ENCODE results near the gene ODAD4. TPM values are rescaled to one million over a fixed set of nuclear protein-coding genes. Genes with fewer than 3 reads are reported as not detected.

Gene ODAD4
- total RNA-seq, 1 donor from 2014 or later = 6.3 TPM

DNA sequence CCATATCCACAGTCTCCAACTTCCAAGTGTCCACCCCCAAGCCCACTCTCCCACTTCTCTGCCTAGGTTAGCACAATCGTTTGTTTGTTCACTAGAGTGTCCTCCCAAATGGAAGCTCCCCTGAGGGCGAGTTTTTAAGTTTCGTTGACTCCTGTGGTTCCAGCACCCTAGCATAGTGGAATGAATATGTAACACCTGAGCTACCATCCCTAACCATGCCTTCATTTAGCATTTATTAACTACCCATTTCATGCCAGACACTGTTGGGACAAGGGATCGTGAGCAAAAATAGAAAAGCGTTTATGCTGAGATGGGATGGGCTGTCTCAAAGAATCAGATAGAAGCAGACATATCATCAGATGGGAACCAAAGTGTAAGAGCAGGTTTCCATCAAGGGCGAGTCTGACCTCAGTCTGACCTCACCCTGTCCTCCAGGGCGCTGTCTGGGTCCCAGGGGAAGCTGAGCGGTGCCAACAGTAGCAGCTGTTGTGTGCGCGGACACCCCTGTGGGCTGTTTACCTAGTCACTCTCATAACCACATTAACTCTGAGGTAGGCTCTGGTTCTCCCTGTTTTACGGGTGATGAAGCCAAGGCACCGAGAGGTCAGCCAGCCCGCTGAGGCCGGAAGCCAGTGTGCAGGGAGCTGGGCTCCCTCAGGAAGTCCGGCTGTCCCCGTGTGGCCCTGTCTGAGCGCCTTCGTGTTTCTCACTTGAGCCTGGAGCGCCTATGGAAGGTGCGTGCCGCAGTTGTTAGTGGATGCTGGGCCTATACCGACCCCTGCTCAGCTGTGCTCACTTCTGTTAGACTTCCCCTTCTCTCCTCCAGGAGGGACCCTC is 42.4 kb downstream of the ODAD4 start:
- H3K27ac Mint-ChIP-seq = peak overlapping the region; percentile 85
- no peak overlapping the region for H3K4me3 Mint-ChIP-seq (ENCODE audit: low read depth)
- H3K27me3 Mint-ChIP-seq = no peaks in the 10 kb centered on the region
- TF ChIP-seq, protein P1, sequence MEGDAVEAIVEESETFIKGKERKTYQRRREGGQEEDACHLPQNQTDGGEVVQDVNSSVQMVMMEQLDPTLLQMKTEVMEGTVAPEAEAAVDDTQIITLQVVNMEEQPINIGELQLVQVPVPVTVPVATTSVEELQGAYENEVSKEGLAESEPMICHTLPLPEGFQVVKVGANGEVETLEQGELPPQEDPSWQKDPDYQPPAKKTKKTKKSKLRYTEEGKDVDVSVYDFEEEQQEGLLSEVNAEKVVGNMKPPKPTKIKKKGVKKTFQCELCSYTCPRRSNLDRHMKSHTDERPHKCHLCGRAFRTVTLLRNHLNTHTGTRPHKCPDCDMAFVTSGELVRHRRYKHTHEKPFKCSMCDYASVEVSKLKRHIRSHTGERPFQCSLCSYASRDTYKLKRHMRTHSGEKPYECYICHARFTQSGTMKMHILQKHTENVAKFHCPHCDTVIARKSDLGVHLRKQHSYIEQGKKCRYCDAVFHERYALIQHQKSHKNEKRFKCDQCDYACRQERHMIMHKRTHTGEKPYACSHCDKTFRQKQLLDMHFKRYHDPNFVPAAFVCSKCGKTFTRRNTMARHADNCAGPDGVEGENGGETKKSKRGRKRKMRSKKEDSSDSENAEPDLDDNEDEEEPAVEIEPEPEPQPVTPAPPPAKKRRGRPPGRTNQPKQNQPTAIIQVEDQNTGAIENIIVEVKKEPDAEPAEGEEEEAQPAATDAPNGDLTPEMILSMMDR (IDR thresholded peaks at IDR 0.05; ENCODE audit: unreplicated experiment) = no peak
- peaks cover 12% of the 10 kb centered on the region for H3K4me1 Mint-ChIP-seq (ENCODE audit: low read depth)
- no peaks in the 10 kb centered on the region for H3K9me3 Mint-ChIP-seq (ENCODE audit: low read depth)
- DNase-seq (ENCODE audit: low spot score, unreplicated experiment) = no peak
- peaks cover 27% of the 10 kb centered on the region for H3K36me3 Mint-ChIP-seq (ENCODE audit: insufficient read depth)

DNA sequence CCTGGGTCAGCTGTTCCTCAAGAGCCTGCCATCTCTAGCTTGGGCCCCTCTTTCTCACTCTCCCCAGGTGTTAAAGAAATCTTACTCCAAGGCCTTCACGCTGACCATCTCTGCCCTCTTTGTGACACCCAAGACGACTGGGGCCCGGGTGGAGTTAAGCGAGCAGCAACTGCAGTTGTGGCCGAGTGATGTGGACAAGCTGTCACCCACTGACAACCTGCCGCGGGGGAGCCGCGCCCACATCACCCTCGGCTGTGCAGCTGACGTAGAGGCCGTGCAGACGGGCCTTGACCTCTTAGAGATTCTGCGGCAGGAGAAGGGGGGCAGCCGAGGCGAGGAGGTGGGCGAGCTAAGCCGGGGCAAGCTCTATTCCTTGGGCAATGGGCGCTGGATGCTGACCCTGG is 43.0 kb downstream of the ODAD4 start:
- H3K36me3 Mint-ChIP-seq (ENCODE audit: insufficient read depth) = peaks cover 28% of the 10 kb centered on the region
- H3K27me3 Mint-ChIP-seq = no peaks in the 10 kb centered on the region
- H3K4me3 Mint-ChIP-seq (ENCODE audit: low read depth) = no peak overlapping the region

DNA sequence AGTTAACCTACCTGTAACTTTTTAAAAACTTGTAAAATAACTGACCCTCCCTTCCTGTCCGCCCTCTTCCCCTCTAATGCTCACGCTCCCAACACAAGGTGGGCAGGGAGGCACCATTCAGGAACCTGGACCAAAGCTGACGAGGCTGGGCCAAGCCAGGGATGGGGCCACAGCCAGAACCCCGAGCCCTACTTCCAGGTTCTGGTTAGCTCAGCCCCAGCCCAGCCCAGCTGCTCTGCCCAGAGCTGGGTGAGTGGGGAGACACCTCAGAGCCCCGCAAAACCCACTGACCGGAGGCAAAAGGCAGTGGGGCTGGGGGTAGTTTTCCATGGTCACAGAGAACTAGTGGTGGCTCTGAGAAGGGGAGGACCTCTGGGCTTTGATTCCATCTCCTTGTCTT is 43.6 kb downstream of the ODAD4 start:
- TF ChIP-seq, protein P1 (IDR thresholded peaks at IDR 0.05; ENCODE audit: unreplicated experiment) = no peak
- DNase-seq (ENCODE audit: low spot score, unreplicated experiment) = no peak
- Mint-ChIP-seq H3K9me3 (ENCODE audit: low read depth) (no peaks in the 10 kb centered on the region), H3K36me3 (ENCODE audit: insufficient read depth) (peaks cover 30% of the 10 kb centered on the region), H3K27ac (peak overlapping the region; percentile 84), H3K4me1 (ENCODE audit: low read depth) (peaks cover 8% of the 10 kb centered on the region), H3K4me3 (ENCODE audit: low read depth) (no peak overlapping the region), H3K27me3 (no peaks in the 10 kb centered on the region)

More for the DNA sequence above, 43.0 kb downstream of the ODAD4 start:
- TF ChIP-seq, protein P1 (IDR thresholded peaks at IDR 0.05; ENCODE audit: unreplicated experiment) = no peak
- Mint-ChIP-seq H3K27ac (peak overlapping the region; percentile 64), H3K9me3 (ENCODE audit: low read depth) (no peaks in the 10 kb centered on the region), H3K4me1 (ENCODE audit: low read depth) (peaks cover 8% of the 10 kb centered on the region)
- no peak for DNase-seq (ENCODE audit: low spot score, unreplicated experiment)

DNA sequence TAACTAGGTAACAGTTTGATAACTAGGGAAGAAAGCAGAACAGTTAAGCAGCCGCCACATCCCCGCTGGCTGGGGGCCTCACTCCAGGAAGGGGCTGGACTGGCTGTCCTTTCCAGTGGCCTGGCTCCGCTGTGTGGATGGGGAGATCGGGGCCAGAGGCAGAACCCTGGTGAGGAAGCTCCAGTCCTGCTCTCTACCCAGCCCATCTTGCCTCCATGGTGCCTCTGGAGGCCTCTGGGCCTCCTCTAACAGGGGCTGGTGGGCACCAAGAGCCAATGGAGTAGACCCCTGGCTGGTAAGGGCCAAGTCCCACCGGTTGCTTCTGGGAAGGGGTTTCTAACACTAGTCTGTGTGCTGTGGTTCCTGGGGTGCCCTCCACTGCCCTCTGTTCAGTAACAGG is 44.2 kb downstream of the ODAD4 start:
- H3K4me1 Mint-ChIP-seq (ENCODE audit: low read depth) = peaks cover 8% of the 10 kb centered on the region
- H3K36me3 Mint-ChIP-seq (ENCODE audit: insufficient read depth) = peaks cover 30% of the 10 kb centered on the region
- TF ChIP-seq, protein P1 (IDR thresholded peaks at IDR 0.05; ENCODE audit: unreplicated experiment) = no peak
- H3K4me3 Mint-ChIP-seq (ENCODE audit: low read depth) = no peak overlapping the region
- H3K27ac Mint-ChIP-seq = no peak overlapping the region
- H3K9me3 Mint-ChIP-seq (ENCODE audit: low read depth) = no peaks in the 10 kb centered on the region
- no peak for DNase-seq (ENCODE audit: low spot score, unreplicated experiment)
- H3K27me3 Mint-ChIP-seq = no peaks in the 10 kb centered on the region

DNA sequence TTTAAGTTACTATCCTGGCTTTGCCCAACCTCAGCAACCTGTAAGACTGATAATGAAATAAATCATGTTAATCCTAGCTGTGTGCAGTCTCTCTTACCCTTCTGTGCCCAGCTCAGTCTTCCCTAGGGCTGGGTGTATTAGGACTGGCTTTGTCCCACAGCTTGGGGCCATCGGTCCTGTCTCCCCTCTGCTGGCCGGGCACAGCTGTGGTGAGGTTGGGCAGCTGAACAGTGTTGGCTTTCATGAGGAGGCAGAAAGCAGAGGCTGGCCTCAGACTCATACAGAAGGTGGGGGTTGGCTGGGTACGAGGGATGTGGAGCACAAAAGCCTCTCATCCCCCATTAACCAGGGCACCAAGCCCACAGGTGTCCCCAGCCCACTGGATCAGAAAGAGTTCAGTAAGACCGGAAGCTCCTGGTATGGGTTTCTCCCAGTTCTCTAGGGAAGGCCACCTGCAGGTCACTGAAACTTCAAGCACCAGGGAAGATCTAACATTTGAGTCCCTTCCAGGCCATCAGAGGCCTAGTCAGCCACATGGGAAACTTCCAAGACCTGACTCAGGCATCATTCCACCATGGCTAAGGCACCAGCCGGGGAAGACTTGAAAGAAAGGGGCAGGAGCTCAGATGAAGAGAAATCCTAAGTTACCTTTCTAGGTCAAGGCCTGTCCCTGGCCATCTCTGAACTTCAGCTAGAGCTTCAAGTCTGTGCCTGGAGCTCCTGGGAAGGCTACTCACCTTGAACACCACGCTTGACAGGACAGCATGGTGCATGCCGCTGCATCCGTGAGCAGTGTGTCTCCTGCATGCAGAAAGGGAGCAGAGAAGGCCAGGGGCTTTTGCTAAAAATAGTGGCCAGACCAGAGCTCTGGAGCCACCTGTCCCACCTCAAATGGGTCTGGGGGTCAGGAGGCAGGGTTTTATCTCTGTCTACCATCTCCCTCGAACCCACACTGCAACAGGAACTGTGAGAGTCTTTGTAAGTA is 45.0 kb downstream of the ODAD4 start:
- peaks cover 30% of the 10 kb centered on the region for H3K36me3 Mint-ChIP-seq (ENCODE audit: insufficient read depth)
- no peak for DNase-seq (ENCODE audit: low spot score, unreplicated experiment)
- H3K4me1 Mint-ChIP-seq (ENCODE audit: low read depth) = peaks cover 8% of the 10 kb centered on the region
- no peaks in the 10 kb centered on the region for H3K27me3 Mint-ChIP-seq
- TF ChIP-seq, protein P1 (IDR thresholded peaks at IDR 0.05; ENCODE audit: unreplicated experiment) = no peak
- H3K9me3 Mint-ChIP-seq (ENCODE audit: low read depth) = no peaks in the 10 kb centered on the region
- no peak overlapping the region for H3K27ac Mint-ChIP-seq
- H3K4me3 Mint-ChIP-seq (ENCODE audit: low read depth) = no peak overlapping the region
